Loucy (cell line): ENCODE results near the gene DSCAML1.

ENCODE experiments used
- EZH2phosphoT487 ChIP-seq: fragments of 200-600 bp; IDR thresholded peaks from 2 replicates; pipeline ENCODE4 v1.6.1; 2018; ENCODE audit warnings: antibody characterized with exemption, mild to moderate bottlenecking, moderate library complexity, borderline replicate concordance
- TF ChIP-seq, protein P1 (sequence below): fragments of 200-600 bp; sonication (generic); conservative IDR thresholded peaks from 2 replicates; pipeline ENCODE4 v1.5.1; 2014; ENCODE audit warnings: mild to moderate bottlenecking, antibody characterized with exemption, low read length

GRCh38 chr11:117749541-117749910, 47.5 kb downstream of the DSCAML1 start:
- TF ChIP-seq, protein P1, sequence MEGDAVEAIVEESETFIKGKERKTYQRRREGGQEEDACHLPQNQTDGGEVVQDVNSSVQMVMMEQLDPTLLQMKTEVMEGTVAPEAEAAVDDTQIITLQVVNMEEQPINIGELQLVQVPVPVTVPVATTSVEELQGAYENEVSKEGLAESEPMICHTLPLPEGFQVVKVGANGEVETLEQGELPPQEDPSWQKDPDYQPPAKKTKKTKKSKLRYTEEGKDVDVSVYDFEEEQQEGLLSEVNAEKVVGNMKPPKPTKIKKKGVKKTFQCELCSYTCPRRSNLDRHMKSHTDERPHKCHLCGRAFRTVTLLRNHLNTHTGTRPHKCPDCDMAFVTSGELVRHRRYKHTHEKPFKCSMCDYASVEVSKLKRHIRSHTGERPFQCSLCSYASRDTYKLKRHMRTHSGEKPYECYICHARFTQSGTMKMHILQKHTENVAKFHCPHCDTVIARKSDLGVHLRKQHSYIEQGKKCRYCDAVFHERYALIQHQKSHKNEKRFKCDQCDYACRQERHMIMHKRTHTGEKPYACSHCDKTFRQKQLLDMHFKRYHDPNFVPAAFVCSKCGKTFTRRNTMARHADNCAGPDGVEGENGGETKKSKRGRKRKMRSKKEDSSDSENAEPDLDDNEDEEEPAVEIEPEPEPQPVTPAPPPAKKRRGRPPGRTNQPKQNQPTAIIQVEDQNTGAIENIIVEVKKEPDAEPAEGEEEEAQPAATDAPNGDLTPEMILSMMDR, result no peak
- no peak for TF ChIP-seq EZH2phosphoT487
